Activated T-cell treated with anti-CD3 and anti-CD28 coated beads, Interleukin-2, amount 50 U/mL, for 72 hours (primary cell): ENCODE results near the gene LRRC47. TPM values are rescaled to one million over a fixed set of nuclear protein-coding genes. Genes with fewer than 3 reads are reported as not detected.

Experiments used
- ATAC-seq, 2 donors: fragments of 150-1000 bp; cut with Tn5 transposase; replicated peaks in 1 of 2; 2 replicates each; pipeline ENCODE4 v1.10.0; 2021; ENCODE audit warnings: moderate library complexity in 2 of 2, mild to moderate bottlenecking in 1 of 2
- DNase-seq, 2 donors: peaks; one replicate each; pipeline ENCODE4 v3.0.0; 2021 to 2022; ENCODE audit warnings: mixed read lengths in 1 of 2
- H3K27ac Mint-ChIP-seq: one replicate; pipeline ENCODE4 v1.8.0; 2022; ENCODE audit warnings: mild to moderate bottlenecking, moderate library complexity, mixed read lengths
- H3K27me3 Mint-ChIP-seq: one replicate; pipeline ENCODE4 v1.8.0; 2022; ENCODE audit warnings: low read depth, mixed read lengths
- H3K36me3 Mint-ChIP-seq, 2 donors: one replicate each; pipeline ENCODE4 v1.8.0; 2022; ENCODE audit warnings: mixed read lengths in 2 of 2, mild to moderate bottlenecking in 1 of 2; ENCODE audit not compliant: insufficient read depth in 2 of 2
- H3K4me1 Mint-ChIP-seq: one replicate; pipeline ENCODE4 v1.8.0; 2022; ENCODE audit warnings: low read depth, mixed read lengths
- H3K4me3 Mint-ChIP-seq, 2 donors: one replicate each; pipeline ENCODE4 v1.8.0; 2022; ENCODE audit warnings: mild to moderate bottlenecking in 2 of 2, mixed read lengths in 2 of 2, moderate library complexity in 2 of 2
- H3K9me3 Mint-ChIP-seq, 2 donors: one replicate each; pipeline ENCODE4 v1.8.0; 2022; ENCODE audit warnings: mixed read lengths in 2 of 2
- total RNA-seq, 2 donors: library from RNA; stranded (reverse); gene quantifications; one replicate each; pipeline ENCODE4 v1.2.3, GENCODE V29; 2022

LRRC47 gene
- total RNA-seq = 10 to 100 TPM; 37.7 to 48.7 TPM

DNA sequence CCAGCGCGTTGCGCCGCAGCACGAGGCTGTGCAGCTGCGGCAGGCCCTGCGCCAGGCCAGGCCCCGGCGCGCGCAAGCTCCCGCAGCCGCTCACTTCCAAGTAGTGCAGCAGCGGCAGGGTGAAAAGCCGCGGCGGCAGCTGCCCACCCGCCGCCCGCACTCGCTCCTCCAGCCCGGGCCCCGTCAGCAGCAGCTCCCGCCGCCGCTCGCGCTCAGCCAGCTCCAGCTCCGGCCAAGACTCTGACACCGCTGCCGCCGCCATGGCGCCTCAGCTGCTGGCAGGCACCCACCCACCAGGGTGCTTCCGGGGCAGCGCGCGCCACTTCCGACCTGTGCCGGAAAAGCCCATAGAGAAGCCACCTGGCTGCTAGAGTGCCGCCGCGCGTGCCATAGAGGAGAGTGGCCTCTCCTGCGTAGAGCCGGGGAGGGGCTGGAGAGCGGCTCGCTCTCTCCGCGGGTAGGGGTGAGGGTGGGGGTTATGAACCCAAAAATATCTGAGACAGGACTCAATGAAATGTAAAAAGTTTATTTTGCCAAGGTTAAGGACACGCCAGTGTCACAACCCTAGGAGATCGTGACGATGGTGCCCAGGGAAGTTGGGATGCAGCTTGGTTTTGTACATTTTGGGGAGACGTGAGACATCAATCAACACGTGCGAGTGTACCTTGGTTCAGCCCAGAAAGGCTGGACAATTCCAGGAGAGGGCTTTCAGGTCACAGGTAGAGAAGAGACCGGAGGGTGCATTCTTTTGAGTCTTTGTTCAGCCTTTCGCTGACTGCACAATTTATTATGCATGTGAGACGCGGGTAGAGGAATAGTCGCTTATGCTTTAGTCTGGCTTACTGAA lies at the start of gene LRRC47:
Gene LRRC47 (minus strand): TSS at position 284 of the 847 bp plus-strand sequence. CDS start 22 bp downstream, at position 262.
- peaks cover 48% of the 10 kb centered on the region for H3K4me1 Mint-ChIP-seq
- H3K27me3 Mint-ChIP-seq = peaks cover 10% of the 10 kb centered on the region
- peak within 1 kb of the TSS; percentile 41 for H3K27ac Mint-ChIP-seq
- H3K36me3 Mint-ChIP-seq = peaks cover 4 to 6% of the 10 kb centered on the region in 2 donors
- peak; percentile 95 for DNase-seq
- H3K4me3 Mint-ChIP-seq = peak within 1 kb of the TSS; percentile 84 to 94
- H3K9me3 Mint-ChIP-seq = peaks cover 0 to 1% of the 10 kb centered on the region in 2 donors
- peak; percentile 96 to 100 for ATAC-seq

DNA sequence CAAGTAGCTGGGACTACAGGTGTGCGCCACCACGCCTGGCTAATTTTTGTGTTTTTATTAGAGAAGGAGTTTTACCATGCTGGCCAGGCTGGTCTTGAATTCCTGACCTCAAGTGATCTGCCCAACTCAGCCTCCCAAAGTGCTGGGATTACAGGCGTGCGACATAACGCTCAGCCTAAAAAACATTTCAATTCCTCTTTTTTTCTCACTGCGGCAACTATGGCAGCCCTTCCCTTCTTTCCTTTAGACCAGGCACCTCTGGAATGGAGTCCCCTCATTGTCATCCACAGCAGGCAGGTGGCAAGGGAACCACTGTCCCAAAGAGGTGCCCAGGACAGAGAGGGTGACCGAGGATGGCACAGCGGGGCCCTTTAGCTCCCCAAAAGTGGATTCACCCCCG lies 46.6 kb upstream of the LRRC47 start:
- Mint-ChIP-seq H3K4me1 (no peaks in the 10 kb centered on the region), H3K27me3 (no peaks in the 10 kb centered on the region), H3K36me3 (peaks cover 11 to 15% of the 10 kb centered on the region in 2 donors), H3K4me3 (no peak overlapping the region), H3K27ac (no peak overlapping the region), H3K9me3 (peaks cover 0 to 2% of the 10 kb centered on the region in 2 donors)
- no peak for ATAC-seq
- no peak for DNase-seq

- no peak overlapping the region for H3K27ac Mint-ChIP-seq
- peaks cover 16 to 23% of the 10 kb centered on the region in 2 donors for H3K36me3 Mint-ChIP-seq
- H3K4me3 Mint-ChIP-seq = no peak overlapping the region
- no peaks in the 10 kb centered on the region for H3K27me3 Mint-ChIP-seq
- H3K9me3 Mint-ChIP-seq = peaks cover 0 to 6% of the 10 kb centered on the region in 2 donors
- no peak for ATAC-seq
- DNase-seq = no peak
- no peaks in the 10 kb centered on the region for H3K4me1 Mint-ChIP-seq
These were observed 45.2 kb upstream of the LRRC47 start for GRCh38 chr1:3841491-3841890.

- Mint-ChIP-seq H3K4me1 (no peaks in the 10 kb centered on the region), H3K36me3 (peaks cover 18 to 26% of the 10 kb centered on the region in 2 donors), H3K27me3 (no peaks in the 10 kb centered on the region), H3K27ac (no peak overlapping the region), H3K4me3 (no peak overlapping the region), H3K9me3 (peaks cover 0 to 6% of the 10 kb centered on the region in 2 donors)
- ATAC-seq = no peak
- DNase-seq = no peak
These were observed 42.5 kb upstream of the LRRC47 start for GRCh38 chr1:3838788-3839187.

DNA sequence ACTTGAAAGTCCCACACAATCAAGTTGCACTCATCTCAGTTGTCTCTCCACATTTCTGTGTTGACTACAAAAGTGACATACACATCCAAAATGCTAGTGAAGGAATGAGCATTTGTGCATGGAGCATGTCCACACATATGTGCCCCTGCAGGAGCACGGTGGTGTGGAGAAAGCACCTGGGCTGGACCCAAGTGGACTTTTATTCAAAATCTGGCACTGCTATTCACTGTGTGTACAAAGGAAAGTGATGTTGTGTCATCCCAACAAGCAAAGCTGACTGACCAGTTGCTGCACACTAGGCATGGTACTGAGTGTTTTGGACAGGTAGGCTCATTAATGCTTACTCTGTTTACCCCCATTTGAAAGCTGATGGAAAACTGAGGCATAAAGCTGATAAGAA lies 41.4 kb upstream of the LRRC47 start:
- no peak for DNase-seq
- Mint-ChIP-seq H3K4me3 (no peak overlapping the region), H3K27me3 (no peaks in the 10 kb centered on the region), H3K36me3 (peaks cover 16 to 30% of the 10 kb centered on the region in 2 donors), H3K9me3 (peaks cover 0 to 6% of the 10 kb centered on the region in 2 donors), H3K4me1 (no peaks in the 10 kb centered on the region), H3K27ac (no peak overlapping the region)
- ATAC-seq = no peak

DNA sequence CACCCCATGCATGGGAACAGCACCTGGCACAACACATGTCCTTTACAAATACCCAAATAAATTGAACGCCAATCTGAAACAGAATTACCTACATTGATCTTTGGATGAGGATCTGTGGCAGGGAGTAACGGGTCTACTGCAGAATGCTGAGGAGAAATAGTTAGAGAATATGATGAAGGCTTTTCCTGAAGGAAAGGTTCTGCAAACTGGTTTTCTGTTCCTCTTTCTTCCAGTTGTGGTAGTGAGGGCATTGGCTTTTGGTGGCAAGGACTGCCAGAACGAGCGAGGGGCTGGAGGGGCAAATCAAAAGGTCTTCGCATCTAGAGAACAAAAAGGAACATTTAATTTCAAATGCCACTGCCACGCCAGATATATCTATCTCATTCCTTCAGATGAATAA lies 40.9 kb upstream of the LRRC47 start:
- H3K36me3 Mint-ChIP-seq = peaks cover 16 to 30% of the 10 kb centered on the region in 2 donors

DNA sequence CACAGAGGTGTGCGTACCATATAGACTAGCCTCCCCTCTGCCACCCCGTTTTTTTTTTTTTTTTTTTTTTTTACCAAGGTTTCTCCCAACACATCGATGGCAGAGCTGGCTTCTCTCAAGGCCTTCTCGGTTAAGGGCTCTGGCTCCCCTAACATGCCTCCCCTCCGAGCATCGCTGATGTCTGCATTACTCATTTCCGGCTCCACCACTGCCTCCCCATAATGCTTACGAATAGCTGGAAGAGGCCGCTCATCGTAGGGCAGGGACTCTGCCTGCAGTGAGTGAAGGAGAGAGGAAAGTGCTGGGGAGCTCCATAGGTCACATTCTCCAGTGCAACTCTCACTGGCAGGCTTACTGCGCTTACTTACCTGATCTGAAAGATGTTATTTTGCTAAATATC lies 40.1 kb upstream of the LRRC47 start:
- Mint-ChIP-seq H3K36me3 (peaks cover 19 to 30% of the 10 kb centered on the region in 2 donors), H3K4me1 (no peaks in the 10 kb centered on the region), H3K4me3 (no peak overlapping the region), H3K27me3 (no peaks in the 10 kb centered on the region), H3K9me3 (peaks cover 0 to 6% of the 10 kb centered on the region in 2 donors), H3K27ac (no peak overlapping the region)
- DNase-seq (no peak), ATAC-seq (no peak)

More for the DNA sequence above, 40.9 kb upstream of the LRRC47 start:
- no peak for DNase-seq
- H3K9me3 Mint-ChIP-seq = peaks cover 0 to 6% of the 10 kb centered on the region in 2 donors
- no peak for ATAC-seq
- no peaks in the 10 kb centered on the region for H3K27me3 Mint-ChIP-seq
- no peak overlapping the region for H3K4me3 Mint-ChIP-seq
- no peaks in the 10 kb centered on the region for H3K4me1 Mint-ChIP-seq
- H3K27ac Mint-ChIP-seq = no peak overlapping the region

- Mint-ChIP-seq H3K9me3 (peaks cover 0 to 6% of the 10 kb centered on the region in 2 donors), H3K36me3 (peaks cover 19 to 31% of the 10 kb centered on the region in 2 donors), H3K27ac (no peak overlapping the region), H3K27me3 (no peaks in the 10 kb centered on the region), H3K4me1 (no peaks in the 10 kb centered on the region), H3K4me3 (no peak overlapping the region)
- ATAC-seq (no peak), DNase-seq (no peak)
These were observed 38.4 kb upstream of the LRRC47 start for GRCh38 chr1:3834701-3835100.

GRCh38 chr1:3831689-3832088 lies 35.4 kb upstream of the LRRC47 start:
- Mint-ChIP-seq H3K4me3 (no peak overlapping the region), H3K36me3 (peaks cover 6 to 10% of the 10 kb centered on the region in 2 donors), H3K4me1 (no peaks in the 10 kb centered on the region), H3K27me3 (no peaks in the 10 kb centered on the region), H3K9me3 (no peaks in the 10 kb centered on the region), H3K27ac (no peak overlapping the region)
- DNase-seq = no peak
- ATAC-seq = no peak

- ATAC-seq = no peak
- DNase-seq = no peak
- Mint-ChIP-seq H3K27me3 (no peaks in the 10 kb centered on the region), H3K36me3 (peaks cover 4 to 6% of the 10 kb centered on the region in 2 donors), H3K27ac (no peak overlapping the region), H3K4me3 (no peak overlapping the region), H3K4me1 (no peaks in the 10 kb centered on the region), H3K9me3 (no peaks in the 10 kb centered on the region)
These were observed 32.1 kb upstream of the LRRC47 start for GRCh38 chr1:3828391-3828790.

DNA sequence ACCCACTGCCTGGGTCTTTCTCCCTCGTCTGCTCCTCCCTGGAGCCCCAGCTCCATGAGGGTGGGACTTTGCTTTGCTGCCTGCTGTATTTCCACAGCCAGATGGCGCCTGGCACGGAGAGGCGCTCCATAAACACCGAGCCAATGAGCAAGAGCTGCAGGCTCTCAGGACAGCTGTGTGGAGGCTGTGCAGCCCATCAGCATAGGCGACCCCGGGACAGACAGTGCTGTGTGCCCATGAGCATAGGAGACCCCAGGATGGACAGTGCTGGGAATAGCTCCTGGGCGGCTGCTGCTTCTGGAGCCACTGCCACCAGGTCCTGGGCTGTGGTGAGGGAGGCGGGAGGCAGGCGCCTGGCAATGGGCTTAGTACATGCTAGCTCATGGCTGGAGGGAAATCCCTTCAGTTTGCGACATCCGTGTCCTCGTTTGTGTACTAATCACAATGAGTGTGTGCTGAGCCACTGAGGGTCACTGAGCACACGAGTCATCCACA lies 31.6 kb upstream of the LRRC47 start:
- no peaks in the 10 kb centered on the region for H3K27me3 Mint-ChIP-seq
- ATAC-seq (no peak), DNase-seq (no peak)
- H3K4me3 Mint-ChIP-seq = no peak overlapping the region
- no peaks in the 10 kb centered on the region for H3K4me1 Mint-ChIP-seq
- H3K27ac Mint-ChIP-seq = no peak overlapping the region
- peaks cover 2 to 5% of the 10 kb centered on the region in 2 donors for H3K36me3 Mint-ChIP-seq
- no peaks in the 10 kb centered on the region for H3K9me3 Mint-ChIP-seq

- Mint-ChIP-seq H3K27ac (no peak overlapping the region), H3K9me3 (no peaks in the 10 kb centered on the region), H3K4me3 (no peak overlapping the region), H3K27me3 (no peaks in the 10 kb centered on the region), H3K36me3 (peaks cover 0 to 5% of the 10 kb centered on the region in 2 donors), H3K4me1 (no peaks in the 10 kb centered on the region)
- no peak for ATAC-seq
- DNase-seq = no peak
These were observed 29.1 kb upstream of the LRRC47 start for GRCh38 chr1:3825356-3825755.

- H3K36me3 Mint-ChIP-seq = peaks cover 0 to 2% of the 10 kb centered on the region in 2 donors
These were observed 28.4 kb upstream of the LRRC47 start for GRCh38 chr1:3824650-3825049.

More at GRCh38 chr1:3824650-3825049, 28.4 kb upstream of the LRRC47 start:
- H3K4me3 Mint-ChIP-seq = no peak overlapping the region
- H3K27ac Mint-ChIP-seq = no peak overlapping the region
- H3K9me3 Mint-ChIP-seq = no peaks in the 10 kb centered on the region
- DNase-seq (no peak), ATAC-seq (no peak)
- no peaks in the 10 kb centered on the region for H3K27me3 Mint-ChIP-seq
- no peaks in the 10 kb centered on the region for H3K4me1 Mint-ChIP-seq
